Fibroblast of the aortic adventitia (primary cell): ENCODE measurements around the gene CDC37L1. TPM values are rescaled to one million over a fixed set of nuclear protein-coding genes. Genes with fewer than 3 reads are reported as not detected.
"Not testable (repeated sequence)": the region's sequence is repeated elsewhere in the genome, so short reads cannot be mapped to it uniquely, and the experiment has no call there.

Experiments used
- DNase-seq: peaks from one replicate; pipeline ENCODE4 v3.0.0-alpha.2; 2010; ENCODE audit warnings: low read depth
- H3K4me3 ChIP-seq: 2 replicates; pipeline ENCODE4 v1.5.1; 2011; ENCODE audit warnings: low read depth, mild to moderate bottlenecking, control low read depth, low read length, moderate library complexity
- CTCF ChIP-seq: IDR thresholded peaks from 2 replicates; pipeline ENCODE4 v1.5.1; 2011; ENCODE audit warnings: mild to moderate bottlenecking, low read length, control low read depth, inconsistent platforms; ENCODE audit not compliant: insufficient read depth
- total RNA-seq: library from RNA; depleted of rRNA; stranded (reverse); fragments of >200 nt; gene quantifications from 2 replicates; pipeline ENCODE4 v1.2.3, GENCODE V29; 2012; ENCODE audit warnings: low replicate concordance

CDC37L1 gene
- total RNA-seq, 1 donor = 17.5 TPM

- DNase-seq = no peak
These were observed 25.3 kb upstream of the CDC37L1 start for GRCh38 chr9:4654084-4654483.

GRCh38 chr9:4654538-4654937 lies 24.8 kb upstream of the CDC37L1 start:
- H3K4me3 ChIP-seq = no peak overlapping the region
- TF ChIP-seq CTCF = no peak
- no peak for DNase-seq

More at GRCh38 chr9:4654084-4654483, 25.3 kb upstream of the CDC37L1 start:
- no peak overlapping the region for H3K4me3 ChIP-seq
- TF ChIP-seq CTCF = no peak

- H3K4me3 ChIP-seq, DNase-seq: not testable (repeated sequence)
These were observed 23.2 kb upstream of the CDC37L1 start for GRCh38 chr9:4656196-4656595.

GRCh38 chr9:4656621-4657020 lies 22.7 kb upstream of the CDC37L1 start:
- no peak for DNase-seq
- no peak overlapping the region for H3K4me3 ChIP-seq
- no peak for TF ChIP-seq CTCF

- H3K4me3 ChIP-seq = no peak overlapping the region
- DNase-seq = no peak
- no peak for TF ChIP-seq CTCF
These were observed 21.8 kb upstream of the CDC37L1 start for GRCh38 chr9:4657426-4658159.

- DNase-seq, H3K4me3 ChIP-seq: not testable (repeated sequence)
These were observed 18.7 kb upstream of the CDC37L1 start for GRCh38 chr9:4660665-4661064.

GRCh38 chr9:4661165-4661564 lies 18.2 kb upstream of the CDC37L1 start:
- DNase-seq = peak; percentile 56
- H3K4me3 ChIP-seq = no peak overlapping the region
- TF ChIP-seq CTCF = no peak

GRCh38 chr9:4661611-4662010 lies 17.8 kb upstream of the CDC37L1 start:
- H3K4me3 ChIP-seq = peak overlapping the region; percentile 79
- TF ChIP-seq CTCF = no peak
- peak; percentile 63 for DNase-seq
